Measurements from ENCODE around the gene PRKG1.

Gene PRKG1

DNA sequence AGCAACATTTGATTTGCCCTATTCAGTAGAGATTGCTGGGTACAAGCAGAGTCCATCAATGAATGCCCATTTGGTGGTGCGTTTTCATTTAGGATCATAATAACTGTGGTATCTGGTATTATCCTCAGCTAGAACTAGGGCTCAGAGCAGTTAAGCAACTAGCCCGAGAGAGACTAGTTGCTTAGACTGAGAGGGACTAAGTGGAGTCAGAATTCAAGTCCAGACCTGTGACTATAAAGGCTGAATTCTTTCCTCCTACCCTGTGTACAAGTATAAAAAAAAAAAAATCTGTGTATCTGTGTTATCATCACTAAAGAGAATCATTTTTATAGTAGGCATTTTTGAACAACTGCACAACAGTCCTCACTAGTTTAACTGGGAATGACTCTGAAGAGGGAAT, 1194.5 kb downstream of the PRKG1 start:
- DNase-seq (ENCODE audit: low spot score), result no peak

DNA sequence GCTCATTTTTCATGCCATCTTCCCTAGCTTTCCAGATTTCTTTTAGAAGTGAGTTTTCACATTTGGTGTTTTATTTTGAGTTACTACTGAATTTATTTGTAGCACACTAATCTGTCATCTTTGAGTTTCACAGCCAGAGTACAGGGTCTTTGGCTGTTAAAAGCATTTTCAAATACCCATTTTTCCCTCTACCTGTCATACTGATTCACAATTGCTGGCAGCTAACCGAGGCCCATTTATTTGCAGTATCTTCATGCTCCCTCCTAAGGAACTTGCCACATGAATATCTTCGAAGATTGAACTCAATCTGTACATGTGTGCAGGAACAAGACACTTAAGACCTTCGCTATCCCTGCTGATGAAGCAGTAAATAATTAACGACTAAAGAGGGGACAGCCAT, 1194.9 kb downstream of the PRKG1 start:
- DNase-seq (ENCODE audit: low spot score), result no peak

DNA sequence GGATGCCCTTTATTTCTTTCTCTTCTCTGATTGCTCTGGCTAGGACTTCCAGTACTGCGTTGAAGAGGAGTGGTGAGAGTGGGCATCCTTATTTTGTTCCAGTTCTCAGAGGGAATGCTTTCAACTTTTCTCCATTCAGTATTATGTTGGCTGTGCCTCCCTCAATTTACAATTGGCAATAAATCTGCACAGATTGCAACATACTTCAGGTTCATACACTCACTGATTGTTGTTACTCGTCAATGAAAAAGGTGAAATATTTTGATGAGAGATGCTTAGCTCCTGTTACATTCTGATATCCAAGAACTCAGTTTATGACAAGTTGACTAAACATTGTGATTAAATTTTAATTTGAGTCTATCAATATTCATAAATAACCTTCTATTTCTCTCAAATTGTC, 1201.9 kb downstream of the PRKG1 start:
- no peak for DNase-seq (ENCODE audit: low spot score)

DNA sequence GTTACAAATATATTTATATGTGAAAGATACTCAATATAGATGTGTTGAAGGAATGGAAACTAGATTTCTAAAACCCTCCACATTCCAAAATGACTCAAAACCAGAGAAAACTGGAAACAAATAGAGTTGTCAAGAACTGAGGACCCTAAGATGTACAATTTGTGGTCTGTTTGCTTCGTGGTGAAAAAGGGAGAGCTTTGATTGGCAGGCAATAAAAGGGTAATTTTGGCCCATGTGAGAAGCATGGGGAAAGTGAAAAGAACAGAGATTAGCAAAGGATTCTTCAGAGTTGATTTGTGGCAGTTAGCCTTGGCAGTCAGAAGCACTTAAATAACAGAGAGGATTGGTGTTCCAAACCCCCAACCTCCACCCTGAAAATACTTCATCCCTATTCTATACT, 1202.7 kb downstream of the PRKG1 start:
- DNase-seq (ENCODE audit: low spot score), result no peak

DNA sequence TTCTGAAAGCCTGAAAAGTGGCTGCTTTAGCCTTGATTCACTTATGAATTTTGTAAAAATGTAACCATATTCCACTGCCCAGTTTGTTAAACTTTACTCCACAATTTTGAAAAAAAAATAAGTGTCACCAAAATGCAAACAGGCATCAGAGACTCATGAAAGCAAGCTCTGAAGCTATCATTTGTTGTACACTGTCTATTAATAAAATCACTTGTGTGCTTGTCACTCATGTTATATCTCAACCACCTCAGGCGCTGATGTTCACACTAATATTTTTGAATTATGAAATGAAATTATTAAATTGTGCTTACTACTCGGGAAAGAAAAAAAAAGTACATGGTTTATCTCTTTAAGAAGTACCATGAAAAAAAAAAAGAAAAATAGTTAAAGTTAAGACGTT, 1205.3 kb downstream of the PRKG1 start:
- DNase-seq (ENCODE audit: low spot score), result no peak

DNA sequence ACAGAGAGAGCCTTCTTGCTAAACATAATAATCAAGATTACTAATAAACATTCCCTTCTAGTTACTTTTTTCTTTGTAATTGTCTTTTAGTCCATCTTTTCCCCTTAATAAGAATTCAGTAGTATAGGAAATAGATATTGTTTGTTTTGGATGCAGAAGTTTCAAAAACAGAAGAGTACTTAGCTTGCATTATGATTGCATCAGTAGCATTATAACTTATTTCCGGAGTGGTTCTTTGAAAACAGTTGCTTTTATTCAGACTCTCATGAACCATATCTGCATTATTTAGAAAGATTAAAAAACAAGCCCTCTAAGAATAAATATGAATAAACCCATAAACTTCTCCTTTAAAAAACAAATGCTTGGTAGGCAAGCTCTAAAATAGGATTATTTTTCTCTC, 1205.8 kb downstream of the PRKG1 start:
- no peak for DNase-seq (ENCODE audit: low spot score)

DNA sequence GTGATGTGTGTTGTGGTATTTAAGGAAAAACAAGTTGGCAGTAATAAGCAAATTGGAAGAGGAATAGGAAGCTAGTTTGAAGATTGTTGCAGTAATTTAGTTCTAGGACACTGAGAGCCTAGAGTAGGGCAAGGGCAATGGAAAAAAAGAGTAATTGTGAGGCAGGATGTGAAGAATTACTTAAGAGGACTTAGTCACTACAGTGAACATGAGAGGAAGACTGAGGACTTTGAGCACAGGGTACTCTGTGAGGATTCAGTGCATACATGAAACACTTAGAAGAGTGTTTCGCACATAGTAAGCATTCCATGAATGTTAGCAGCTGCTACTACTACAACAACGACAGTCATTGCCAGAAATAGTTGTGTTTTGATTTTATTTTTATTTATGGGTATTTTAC, 1208.9 kb downstream of the PRKG1 start:
- no peak for DNase-seq (ENCODE audit: low spot score)

DNA sequence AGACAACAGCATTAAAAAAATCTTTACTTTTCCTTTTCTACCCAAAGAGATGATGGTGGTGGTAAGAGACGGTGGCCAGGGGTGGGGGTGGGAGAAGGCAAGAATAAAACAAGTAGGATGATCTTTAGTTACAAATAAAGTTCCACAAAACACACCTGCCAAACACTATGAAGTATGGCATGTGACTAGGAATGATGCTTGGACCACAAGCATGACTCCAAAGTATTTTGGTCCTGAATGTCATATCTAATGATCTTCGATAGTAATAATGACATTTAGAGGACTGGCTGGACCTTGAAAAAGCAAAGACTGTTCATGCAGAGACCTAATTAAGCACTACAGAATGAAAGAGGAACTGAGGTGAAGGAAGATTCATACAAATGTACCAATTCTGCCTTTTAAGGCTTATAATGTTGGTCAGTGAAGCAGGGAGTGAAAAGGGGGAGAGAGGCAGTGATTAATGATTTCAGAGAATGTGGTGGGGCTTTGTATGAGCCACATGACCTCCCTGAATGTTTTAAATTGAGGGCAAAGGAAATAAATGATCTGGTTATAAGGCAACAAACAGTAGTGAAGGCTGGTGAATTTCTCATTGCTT, 1210.2 kb downstream of the PRKG1 start:
- no peak for DNase-seq (ENCODE audit: low spot score)

DNA sequence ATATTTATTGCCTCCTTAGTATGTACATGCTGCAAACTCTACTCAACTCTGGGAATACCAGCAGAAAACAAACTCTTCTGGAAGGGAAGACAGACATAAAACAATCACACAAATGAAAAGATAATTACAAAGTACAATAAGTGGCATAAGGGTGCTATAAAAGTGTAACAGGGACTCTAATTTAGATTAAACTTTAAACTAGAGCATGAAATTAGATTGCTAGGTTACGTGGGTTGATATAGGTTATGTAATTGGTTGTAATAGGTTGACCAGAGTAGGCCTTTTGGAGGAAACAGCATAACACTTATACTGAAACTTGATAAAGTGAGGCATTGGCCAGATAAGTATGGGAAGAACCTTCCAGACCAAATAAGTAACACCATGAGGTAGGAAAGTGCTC, 1213.6 kb downstream of the PRKG1 start:
- no peak for DNase-seq (ENCODE audit: low spot score)

DNA sequence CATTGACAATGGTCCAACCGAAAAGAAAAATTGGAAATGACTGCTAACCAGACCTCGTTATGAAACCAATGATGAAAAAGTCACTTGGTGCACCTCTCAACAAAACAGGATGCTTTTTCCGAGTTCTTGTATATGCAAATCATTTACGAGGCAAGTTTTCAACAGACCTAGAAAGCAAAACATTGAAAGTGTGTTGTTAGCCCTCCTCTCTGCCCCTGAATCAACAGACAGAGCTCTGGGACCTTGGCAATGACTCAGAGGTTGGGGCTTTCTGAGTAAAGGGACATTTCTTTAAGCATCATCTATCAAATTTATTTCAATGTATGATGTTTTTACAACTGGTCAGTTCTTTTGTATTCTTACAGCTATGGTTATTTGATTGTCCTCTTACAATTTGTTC, 1223.5 kb downstream of the PRKG1 start:
- no peak for DNase-seq (ENCODE audit: low spot score)

DNA sequence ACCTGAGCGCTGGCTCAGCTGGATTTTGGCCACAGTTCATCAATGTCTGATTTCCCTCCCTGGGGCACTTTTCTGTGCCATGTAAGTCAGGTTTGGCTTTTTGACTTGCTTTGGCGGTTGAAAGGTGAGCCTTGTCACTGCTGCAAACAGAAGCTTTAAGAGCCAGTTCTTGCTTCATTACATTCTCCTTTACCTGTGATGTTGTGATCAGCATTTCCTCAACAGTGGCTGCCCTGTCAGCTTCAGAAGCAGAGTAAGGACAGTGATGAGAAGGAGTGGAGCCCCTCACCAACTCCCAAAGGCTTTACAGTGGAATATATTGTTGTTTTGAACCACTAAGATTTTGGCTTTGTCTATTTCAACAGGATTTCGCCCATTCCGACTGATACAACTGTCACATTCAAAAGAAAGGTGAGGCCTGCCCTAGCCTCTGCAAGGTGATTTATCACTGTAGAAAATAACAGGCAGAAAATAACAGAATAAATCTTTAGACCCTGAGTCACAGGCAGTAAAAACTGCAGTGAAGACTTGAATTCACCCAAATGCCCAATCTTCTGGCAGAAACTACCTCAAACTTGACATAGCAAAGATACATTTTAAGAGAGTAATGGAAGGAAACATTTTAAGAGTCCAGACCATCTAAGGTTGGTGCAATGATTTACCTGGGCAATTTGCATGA, 1226.5 kb downstream of the PRKG1 start:
- DNase-seq (ENCODE audit: low spot score), result no peak

DNA sequence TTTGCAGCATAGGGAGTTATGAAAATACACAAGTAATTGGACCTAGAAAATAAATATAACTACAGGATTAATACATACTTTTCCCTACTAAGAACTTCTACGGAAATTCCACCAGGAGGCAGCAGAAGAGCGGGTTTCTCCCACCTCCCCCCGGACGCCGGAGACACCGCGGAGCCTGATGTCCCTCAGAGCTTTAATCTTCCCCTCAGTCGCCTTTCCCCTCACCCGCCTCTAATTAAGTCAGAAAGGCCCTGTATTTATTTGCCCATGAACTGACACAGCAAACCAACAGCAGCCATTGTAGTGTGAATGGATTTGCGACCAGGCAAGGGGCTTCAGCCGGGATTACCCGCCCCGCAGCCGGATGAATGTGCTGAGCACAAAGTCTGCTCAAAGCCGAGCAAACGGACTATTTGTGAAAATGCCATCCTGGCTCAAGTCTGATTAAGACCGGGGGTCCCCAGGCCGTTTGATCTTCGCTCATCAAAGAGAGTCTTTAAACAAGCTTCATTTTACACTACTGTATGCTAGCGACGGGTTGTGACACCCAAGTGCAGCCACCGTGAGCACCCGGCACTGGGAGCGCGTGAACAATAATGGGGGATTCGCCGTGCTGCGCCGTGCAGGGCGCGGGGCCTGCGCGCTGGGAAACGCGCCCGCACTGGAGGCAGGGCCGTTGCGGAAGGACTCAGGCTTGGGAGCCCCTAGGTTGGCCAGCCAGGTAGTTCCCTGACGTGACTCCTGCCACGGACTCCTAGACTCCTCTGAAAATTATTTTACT, 1234.2 kb downstream of the PRKG1 start:
- DNase-seq (ENCODE audit: low spot score), result peak; percentile 70

DNA sequence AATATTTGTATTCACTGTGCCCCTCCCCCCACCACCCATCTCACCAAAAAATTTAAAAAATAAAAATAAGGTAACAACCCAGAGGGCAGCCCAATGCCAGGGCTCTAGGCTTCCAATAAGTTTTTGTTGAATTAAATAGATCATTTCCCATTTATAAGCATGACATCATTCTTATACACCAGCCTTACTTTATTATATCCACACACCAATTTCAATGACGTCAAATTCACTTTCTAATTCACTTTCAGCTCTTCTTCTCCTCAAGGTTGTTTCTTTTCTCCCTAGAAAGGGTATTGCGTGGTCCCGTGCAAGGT, 1238.6 kb downstream of the PRKG1 start:
- no peak for DNase-seq (ENCODE audit: low spot score)

DNA sequence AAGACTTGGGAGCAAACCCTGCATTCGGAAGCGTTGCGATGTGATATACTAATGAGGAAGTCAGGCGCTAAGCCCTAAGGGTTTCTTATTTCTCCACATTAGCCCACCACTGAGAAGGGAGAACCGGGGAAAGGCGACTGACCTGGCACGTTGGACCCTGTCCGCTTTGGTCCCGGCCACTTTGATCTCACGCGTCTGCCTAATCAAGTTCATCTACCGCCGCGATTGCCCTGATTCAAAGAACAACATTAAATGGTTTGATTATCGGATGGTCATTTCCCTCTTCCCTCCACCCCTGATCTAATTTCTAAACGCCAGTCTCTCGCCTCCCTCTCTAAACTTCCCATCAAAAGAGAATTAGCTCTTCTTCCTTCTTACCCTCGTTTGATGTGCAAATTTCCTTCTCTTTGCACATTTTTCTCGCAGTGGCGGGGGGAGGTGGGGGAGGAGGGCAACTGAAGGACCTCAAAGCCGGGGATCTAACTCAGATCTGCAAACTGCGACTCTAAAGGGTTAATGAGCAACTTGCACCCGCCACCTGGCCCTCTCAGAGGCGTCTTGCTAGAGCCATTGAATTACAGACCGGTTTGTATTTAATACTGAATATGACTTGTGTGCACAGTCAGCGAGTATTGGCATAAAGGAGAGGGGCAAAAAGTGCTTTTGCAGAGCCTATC, 1239.1 kb downstream of the PRKG1 start:
- peak; percentile 30 for DNase-seq (ENCODE audit: low spot score)

DNA sequence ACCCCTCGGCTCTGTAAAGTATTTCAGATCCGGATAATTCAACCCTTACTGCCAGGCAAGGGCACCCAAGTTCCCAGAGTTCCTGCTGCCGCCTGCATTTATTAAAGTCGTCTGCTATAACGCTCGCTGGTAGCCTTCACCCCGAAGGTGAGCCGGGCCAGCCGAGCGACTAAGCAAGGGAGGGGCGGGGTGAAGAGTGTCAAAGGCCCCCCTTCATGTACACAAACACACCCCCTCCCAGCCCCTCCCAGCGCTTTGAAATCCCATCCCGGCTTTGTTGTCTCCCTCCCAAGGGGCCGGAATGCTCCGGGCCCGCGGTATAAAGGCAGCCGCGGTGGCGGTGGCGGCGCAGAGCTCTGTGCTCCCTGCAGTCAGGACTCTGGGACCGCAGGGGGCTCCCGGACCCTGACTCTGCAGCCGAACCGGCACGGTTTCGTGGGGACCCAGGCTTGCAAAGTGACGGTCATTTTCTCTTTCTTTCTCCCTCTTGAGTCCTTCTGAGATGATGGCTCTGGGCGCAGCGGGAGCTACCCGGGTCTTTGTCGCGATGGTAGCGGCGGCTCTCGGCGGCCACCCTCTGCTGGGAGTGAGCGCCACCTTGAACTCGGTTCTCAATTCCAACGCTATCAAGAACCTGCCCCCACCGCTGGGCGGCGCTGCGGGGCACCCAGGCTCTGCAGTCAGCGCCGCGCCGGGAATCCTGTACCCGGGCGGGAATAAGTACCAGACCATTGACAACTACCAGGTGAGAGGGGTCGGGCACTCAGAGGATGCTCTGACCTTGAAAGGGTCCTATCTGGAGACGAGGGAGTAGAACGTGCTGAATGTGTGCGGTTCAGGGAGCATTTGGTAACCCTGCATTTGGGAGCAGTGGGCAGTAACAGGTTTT, 1239.9 kb downstream of the PRKG1 start, which contains the start of gene DKK1:
Gene DKK1 (plus strand): TSS at position 349 of the 889 bp plus-strand sequence. CDS start 154 bp downstream, at position 503.
- DNase-seq (ENCODE audit: low spot score), result peak; percentile 68

DNA sequence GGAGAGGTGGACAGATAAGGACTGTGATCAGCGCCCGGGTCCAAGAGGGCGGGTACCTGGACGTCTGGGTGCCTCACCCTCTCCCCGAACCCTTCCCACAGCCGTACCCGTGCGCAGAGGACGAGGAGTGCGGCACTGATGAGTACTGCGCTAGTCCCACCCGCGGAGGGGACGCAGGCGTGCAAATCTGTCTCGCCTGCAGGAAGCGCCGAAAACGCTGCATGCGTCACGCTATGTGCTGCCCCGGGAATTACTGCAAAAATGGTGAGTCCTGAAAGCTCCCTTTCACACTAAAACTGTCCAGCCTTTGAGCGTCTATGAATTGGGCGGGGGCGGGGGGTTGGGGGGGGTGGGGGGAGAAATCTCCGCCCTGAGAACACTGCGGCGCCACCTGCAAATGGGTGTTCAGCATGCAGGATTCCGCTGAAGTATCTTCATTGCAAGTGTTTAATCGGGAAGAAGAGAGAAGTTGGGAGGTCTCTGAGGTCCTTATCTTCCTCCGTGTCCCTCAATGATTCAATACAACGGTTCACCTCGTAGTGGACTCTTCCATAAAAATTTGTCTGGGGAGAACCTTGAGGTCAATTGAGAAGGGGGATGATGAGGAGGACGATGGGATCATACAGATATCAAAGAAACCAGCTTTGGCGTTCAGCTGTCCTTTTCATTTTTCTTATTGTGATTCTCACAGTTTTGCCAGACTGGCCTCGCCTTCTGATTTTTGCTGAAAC, 1240.7 kb downstream of the PRKG1 start:
- DNase-seq (ENCODE audit: low spot score), result no peak

DNA sequence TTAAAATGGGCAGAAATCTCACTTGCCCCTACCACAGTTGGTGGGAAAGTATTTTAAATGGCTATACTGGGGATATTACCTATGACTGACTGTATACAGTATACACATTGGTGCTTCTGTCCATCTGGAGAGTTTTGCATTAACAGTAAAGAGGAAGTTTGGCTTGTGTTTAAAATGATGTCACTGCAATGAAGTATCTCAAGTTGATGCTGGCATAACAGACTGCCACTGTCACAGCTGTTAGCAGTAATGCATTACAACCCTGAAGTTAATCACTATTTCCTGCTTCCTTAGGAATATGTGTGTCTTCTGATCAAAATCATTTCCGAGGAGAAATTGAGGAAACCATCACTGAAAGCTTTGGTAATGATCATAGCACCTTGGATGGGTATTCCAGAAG, 1241.7 kb downstream of the PRKG1 start:
- no peak for DNase-seq (ENCODE audit: low spot score)

DNA sequence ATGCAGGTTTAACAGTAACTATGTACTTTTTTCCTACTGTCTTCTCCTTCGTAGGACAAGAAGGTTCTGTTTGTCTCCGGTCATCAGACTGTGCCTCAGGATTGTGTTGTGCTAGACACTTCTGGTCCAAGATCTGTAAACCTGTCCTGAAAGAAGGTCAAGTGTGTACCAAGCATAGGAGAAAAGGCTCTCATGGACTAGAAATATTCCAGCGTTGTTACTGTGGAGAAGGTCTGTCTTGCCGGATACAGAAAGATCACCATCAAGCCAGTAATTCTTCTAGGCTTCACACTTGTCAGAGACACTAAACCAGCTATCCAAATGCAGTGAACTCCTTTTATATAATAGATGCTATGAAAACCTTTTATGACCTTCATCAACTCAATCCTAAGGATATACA, 1242.2 kb downstream of the PRKG1 start:
- no peak for DNase-seq (ENCODE audit: low spot score)

DNA sequence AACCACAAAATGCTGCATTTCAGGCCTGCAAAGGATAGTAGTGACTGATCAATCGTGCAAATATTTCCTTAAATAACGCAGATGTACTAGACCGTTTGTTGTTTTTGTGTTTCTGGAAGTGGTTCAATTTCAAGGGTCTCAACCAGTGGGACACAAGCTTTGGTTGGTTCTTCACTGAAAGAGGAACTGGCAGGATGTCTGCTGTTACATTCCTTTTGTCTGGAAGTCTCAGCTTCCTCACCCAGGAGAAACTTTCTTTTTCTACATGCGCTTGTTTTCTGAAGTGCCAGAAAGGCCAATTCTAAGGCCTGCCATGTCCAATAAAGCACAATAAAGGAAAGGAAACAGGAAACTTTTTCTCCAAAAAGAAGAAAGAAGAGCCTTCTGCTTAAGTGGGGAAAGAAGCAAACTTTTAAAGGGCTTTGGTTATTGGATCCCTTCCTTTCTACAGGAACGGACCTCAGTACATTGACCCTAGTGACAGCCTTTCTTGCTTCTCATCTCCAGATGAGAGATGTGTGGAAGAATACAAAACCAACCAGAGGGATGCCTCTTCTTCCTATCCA, 1243.9 kb downstream of the PRKG1 start:
- no peak for DNase-seq (ENCODE audit: low spot score)

DNA sequence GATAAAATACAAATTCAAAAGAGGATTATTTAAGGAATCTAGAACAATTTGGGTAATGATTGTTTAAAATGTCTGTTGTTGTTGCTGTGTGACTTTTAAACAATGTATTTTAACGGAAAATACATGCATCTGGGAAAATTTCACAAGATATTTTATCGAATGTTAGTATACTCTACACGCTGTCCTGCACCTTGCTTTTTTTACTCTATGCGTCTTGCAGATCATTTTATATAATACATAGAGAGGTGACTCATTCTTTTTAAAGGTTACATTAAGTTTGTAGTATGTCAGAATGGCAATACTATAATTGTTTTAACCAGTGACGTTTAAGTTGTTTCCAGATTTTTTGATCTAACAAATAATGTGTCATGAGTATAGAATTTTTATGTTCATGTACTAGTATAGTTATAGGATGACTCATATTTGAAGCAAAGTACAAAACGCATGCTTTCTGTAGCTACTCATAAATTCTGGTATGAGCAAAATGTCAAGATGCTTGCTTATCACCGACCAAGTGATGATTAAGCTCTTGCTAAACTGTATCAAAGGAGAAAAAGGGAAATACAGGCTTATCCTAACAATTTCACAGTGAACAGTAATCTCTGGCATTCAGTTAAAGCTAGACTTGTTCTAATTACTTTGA, 1244.7 kb downstream of the PRKG1 start:
- DNase-seq (ENCODE audit: low spot score), result no peak
